ENCODE data around the gene ITPK1. TPM values are rescaled to one million over a fixed set of nuclear protein-coding genes. Genes with fewer than 3 reads are reported as not detected.

Gene ITPK1
- total and polyA plus RNA-seq, 2 donors (not counting 3 experiments of a cell fraction or from before 2014, with no cell fraction given), result 39.6 to 51.8 TPM

- no peaks in the 10 kb centered on the region for H3K4me1 ChIP-seq (ENCODE audit: control insufficient read depth, extremely low read depth, insufficient read depth, low read length)
- no peaks in the 10 kb centered on the region for H3K36me3 ChIP-seq (ENCODE audit: control insufficient read depth in 2 of 2, extremely low read depth in 1 of 2, insufficient read depth in 2 of 2, low read length in 2 of 2)
- H3K27me3 ChIP-seq (ENCODE audit: control insufficient read depth in 2 of 2, insufficient read depth in 2 of 2, low read length in 2 of 2), result no peaks in the 10 kb centered on the region
- dilution Hi-C loops (cut with MboI; ENCODE audit: extremely low pct_ligation_motif_present, low sequenced_read_pairs), result no loop called here
- H3K9me1 ChIP-seq (replicated peaks; ENCODE audit: control insufficient read depth, extremely low read depth, insufficient read depth, low read length), result no peaks in the 10 kb centered on the region
- H3K4me2 ChIP-seq (ENCODE audit: insufficient read depth, low read length), result no peak overlapping the region
- no peak for DNase-seq (ENCODE audit: low read depth, low spot score)
- intact Hi-C loops (cut with micrococcal nuclease), result no loop called here
- no peak for TF ChIP-seq POLR2A (IDR thresholded peaks at IDR 0.05; ENCODE audit: low read depth, low read length)
- no peak overlapping the region for H3K27ac ChIP-seq (ENCODE audit: insufficient read depth, low read depth, low read length)
- H3K4me3 ChIP-seq (replicated peaks in 1 of 3; ENCODE audit: insufficient read depth in 1 of 3, low read depth in 1 of 3, low read length in 3 of 3), result no peak overlapping the region
- ChIA-PET CTCF (no interaction called here), POLR2A (no interaction called here)
- no peaks in the 10 kb centered on the region for H3K9me3 ChIP-seq (replicated peaks; ENCODE audit: control insufficient read depth, insufficient read depth, low read length)
- no TSS peak for BruUV-seq (replicated peaks)
- no peaks in the 10 kb centered on the region for H3K79me2 ChIP-seq (ENCODE audit: control insufficient read depth, insufficient read depth, low read length)
- no peaks in the 10 kb centered on the region for H4K20me1 ChIP-seq (replicated peaks; ENCODE audit: control insufficient read depth, extremely low read depth, insufficient read depth, low read length)
- no peak overlapping the region for H2AFZ ChIP-seq (ENCODE audit: low read depth, low read length)
- FAIRE-seq, result no peak
- no peak overlapping the region for H3K9ac ChIP-seq (replicated peaks; ENCODE audit: extremely low read depth, insufficient read depth, low read length)
Observed at GRCh38 chr14:93002049-93002448, 113.7 kb downstream of the ITPK1 start.

GRCh38 chr14:92998946-92999345, 116.8 kb downstream of the ITPK1 start:
- no peak overlapping the region for H3K4me3 ChIP-seq (replicated peaks in 1 of 3; ENCODE audit: insufficient read depth in 1 of 3, low read depth in 1 of 3, low read length in 3 of 3)
- no peak for TF ChIP-seq EZH2 (IDR thresholded peaks at IDR 0.05; ENCODE audit: borderline replicate concordance, low read depth, low read length, severe bottlenecking)
- TF ChIP-seq CTCF (IDR thresholded peaks at IDR 0.05; ENCODE audit: extremely low read depth in 1 of 2, insufficient read depth in 1 of 2, low read depth in 1 of 2, low read length in 2 of 2), result no peak
- TF ChIP-seq MYC (IDR thresholded peaks at IDR 0.05; ENCODE audit: low read depth, low read length), result no peak
- TF ChIP-seq POLR2A (IDR thresholded peaks at IDR 0.05; ENCODE audit: low read depth, low read length), result no peak
- TF ChIP-seq POLR2AphosphoS5 (IDR thresholded peaks at IDR 0.05; ENCODE audit: insufficient read depth, low read depth, low read length), result no peak
- TF ChIP-seq JUN (IDR thresholded peaks at IDR 0.05; ENCODE audit: borderline replicate concordance, insufficient read depth, insufficient read length, low read depth), result no peak
- TF ChIP-seq GATA2 (IDR thresholded peaks at IDR 0.05; ENCODE audit: insufficient read depth, insufficient read length, low read depth, low read length), result no peak
- TF ChIP-seq FOS (IDR thresholded peaks at IDR 0.05; ENCODE audit: borderline replicate concordance, insufficient read depth, low read length), result no peak
- no peak for TF ChIP-seq MAX (IDR thresholded peaks at IDR 0.05; ENCODE audit: insufficient read depth, insufficient read length)
- no peaks in the 10 kb centered on the region for H3K9me1 ChIP-seq (replicated peaks; ENCODE audit: control insufficient read depth, extremely low read depth, insufficient read depth, low read length)
- no peaks in the 10 kb centered on the region for H3K9me3 ChIP-seq (replicated peaks; ENCODE audit: control insufficient read depth, insufficient read depth, low read length)
- no TSS peak for BruUV-seq (replicated peaks)
- H3K79me2 ChIP-seq (ENCODE audit: control insufficient read depth, insufficient read depth, low read length), result no peaks in the 10 kb centered on the region
- H3K9ac ChIP-seq (replicated peaks; ENCODE audit: extremely low read depth, insufficient read depth, low read length), result no peak overlapping the region
- no peaks in the 10 kb centered on the region for H3K27me3 ChIP-seq (ENCODE audit: control insufficient read depth in 2 of 2, insufficient read depth in 2 of 2, low read length in 2 of 2)
- no peaks in the 10 kb centered on the region for H3K36me3 ChIP-seq (ENCODE audit: control insufficient read depth in 2 of 2, extremely low read depth in 1 of 2, insufficient read depth in 2 of 2, low read length in 2 of 2)
- intact Hi-C loops (cut with micrococcal nuclease), result no loop called here
- ChIA-PET CTCF (no interaction called here), POLR2A (no interaction called here)
- no peak overlapping the region for H3K27ac ChIP-seq (ENCODE audit: insufficient read depth, low read depth, low read length)
- H3K4me2 ChIP-seq (ENCODE audit: insufficient read depth, low read length), result no peak overlapping the region
- no peak for DNase-seq (ENCODE audit: low read depth, low spot score)
- no peaks in the 10 kb centered on the region for H4K20me1 ChIP-seq (replicated peaks; ENCODE audit: control insufficient read depth, extremely low read depth, insufficient read depth, low read length)
- FAIRE-seq, result no peak
- no peak overlapping the region for H2AFZ ChIP-seq (ENCODE audit: low read depth, low read length)
- H3K4me1 ChIP-seq (ENCODE audit: control insufficient read depth, extremely low read depth, insufficient read depth, low read length), result no peaks in the 10 kb centered on the region
- dilution Hi-C loops (cut with MboI; ENCODE audit: extremely low pct_ligation_motif_present, low sequenced_read_pairs), result no loop called here
